Fibroblast of mammary gland (primary cell): ENCODE results near the gene NINJ1.

Experiments
- DNase-seq: peaks from one replicate; pipeline ENCODE4 v3.0.0-alpha.2; 2010; ENCODE audit warnings: low read depth
- H3K4me3 ChIP-seq: 2 replicates; pipeline ENCODE4 v1.5.1; 2011; ENCODE audit warnings: low read depth, mild to moderate bottlenecking, low read length, moderate library complexity; ENCODE audit not compliant: control insufficient read depth
- TF ChIP-seq, protein P1 (sequence below): conservative IDR thresholded peaks from 2 replicates; pipeline ENCODE4 v1.5.1; 2011; ENCODE audit warnings: low read depth, low read length, inconsistent platforms; ENCODE audit not compliant: control insufficient read depth, insufficient read depth

The NINJ1 gene

DNA sequence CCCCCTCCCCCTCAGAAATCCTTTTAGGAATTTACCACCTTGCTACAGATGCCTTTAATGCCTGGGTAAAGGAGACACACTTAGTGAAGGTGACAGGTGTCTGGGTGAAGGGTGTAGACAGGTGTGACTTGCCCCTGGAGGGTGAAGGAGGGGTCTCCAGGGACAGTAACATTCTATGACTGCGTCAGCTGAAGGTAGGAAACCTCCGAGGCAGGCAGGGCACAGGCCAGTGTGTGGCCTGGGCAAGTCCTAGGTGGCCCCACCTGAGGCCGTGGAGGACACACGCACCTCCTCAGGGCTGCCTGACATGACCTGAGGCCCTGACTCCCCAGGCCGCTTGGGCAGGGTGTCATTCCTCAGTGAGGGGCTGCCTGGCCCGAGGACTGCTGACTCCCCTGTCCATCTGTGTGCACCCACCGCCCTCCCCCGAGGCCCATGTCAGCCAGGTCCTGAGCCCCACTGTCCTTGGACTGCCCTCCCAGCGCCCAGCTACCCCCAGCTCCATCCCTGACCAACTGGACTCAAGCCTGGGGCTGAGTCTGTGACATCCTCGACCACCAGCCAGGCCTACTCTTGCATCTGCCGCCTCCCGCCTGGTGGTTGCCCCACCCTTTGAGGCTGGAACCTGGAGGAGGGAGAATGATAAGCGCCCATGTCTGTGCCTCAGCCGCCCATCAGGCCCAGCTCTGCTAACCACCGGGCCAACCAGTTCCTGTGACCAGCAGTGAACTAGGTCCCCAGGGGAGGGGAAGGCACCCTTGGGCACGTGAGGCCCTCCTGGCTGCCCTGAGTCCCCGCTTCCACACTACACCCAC lies 19.7 kb downstream of the NINJ1 start:
- no peak for DNase-seq
- TF ChIP-seq, protein P1, sequence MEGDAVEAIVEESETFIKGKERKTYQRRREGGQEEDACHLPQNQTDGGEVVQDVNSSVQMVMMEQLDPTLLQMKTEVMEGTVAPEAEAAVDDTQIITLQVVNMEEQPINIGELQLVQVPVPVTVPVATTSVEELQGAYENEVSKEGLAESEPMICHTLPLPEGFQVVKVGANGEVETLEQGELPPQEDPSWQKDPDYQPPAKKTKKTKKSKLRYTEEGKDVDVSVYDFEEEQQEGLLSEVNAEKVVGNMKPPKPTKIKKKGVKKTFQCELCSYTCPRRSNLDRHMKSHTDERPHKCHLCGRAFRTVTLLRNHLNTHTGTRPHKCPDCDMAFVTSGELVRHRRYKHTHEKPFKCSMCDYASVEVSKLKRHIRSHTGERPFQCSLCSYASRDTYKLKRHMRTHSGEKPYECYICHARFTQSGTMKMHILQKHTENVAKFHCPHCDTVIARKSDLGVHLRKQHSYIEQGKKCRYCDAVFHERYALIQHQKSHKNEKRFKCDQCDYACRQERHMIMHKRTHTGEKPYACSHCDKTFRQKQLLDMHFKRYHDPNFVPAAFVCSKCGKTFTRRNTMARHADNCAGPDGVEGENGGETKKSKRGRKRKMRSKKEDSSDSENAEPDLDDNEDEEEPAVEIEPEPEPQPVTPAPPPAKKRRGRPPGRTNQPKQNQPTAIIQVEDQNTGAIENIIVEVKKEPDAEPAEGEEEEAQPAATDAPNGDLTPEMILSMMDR, result no peak
- no peak overlapping the region for H3K4me3 ChIP-seq

DNA sequence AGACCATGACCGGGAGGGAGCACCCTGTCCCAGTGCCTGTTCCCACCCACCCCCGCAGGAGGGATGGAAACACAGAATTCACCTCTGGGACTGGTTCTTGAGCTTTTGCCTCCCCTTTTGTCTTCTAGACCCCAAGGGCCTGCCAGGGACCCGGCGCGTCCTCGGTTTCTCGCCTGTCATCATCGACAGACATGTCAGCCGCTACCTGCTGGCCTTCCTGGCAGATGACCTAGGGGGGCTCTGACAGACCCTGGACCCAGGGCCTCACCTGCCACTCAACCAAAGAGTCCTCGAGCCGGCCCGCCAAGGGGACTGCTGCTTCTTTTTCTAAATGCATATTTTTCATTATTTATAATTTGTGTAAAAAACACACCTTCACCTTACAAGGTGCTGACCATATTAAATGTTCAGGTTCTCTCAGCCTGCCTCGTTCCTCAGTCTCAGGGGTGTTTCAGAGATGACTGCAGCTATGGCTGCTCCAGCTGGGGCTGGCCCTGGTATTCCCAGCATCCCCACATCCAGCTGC lies 21.1 kb downstream of the NINJ1 start:
- H3K4me3 ChIP-seq, result no peak overlapping the region
- TF ChIP-seq, protein P1, result no peak

DNA sequence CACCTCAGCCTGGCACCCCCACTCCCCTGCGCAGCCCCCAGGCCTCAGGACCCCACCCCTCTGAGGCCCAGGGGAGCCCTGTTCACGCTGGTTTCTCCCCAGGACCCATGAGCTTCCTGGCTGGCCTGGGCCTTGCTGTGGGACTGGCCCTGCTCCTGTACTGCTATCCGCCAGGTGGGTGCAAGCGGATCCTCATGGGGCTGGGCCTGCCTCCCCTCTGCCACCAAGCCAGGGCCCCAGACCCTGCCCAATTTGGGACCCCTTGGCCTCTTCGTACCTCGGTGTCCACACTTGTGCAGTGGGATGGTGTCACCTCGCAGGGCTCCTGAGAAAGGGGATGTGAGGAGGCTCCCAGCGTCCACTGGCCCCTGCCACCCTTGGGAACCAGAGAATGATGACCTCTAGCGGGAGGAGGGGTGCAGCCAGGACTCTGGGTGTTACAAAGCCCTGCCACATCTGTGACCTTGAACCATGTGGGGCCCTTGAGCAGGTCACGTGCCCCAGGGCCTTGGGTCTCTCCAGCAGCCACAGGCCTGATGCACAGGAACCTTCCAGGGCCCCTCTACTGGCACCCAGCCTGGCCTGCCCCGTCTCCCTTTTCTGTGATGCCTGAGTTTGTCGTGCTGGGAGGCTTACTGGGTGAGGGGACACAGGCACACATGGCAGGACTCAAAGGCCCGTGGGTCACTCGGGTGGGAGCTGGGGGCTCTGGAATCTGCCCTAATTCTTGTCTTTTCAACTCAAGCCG lies 21.8 kb downstream of the NINJ1 start:
- TF ChIP-seq, protein P1, result no peak
- no peak for DNase-seq
- no peak overlapping the region for H3K4me3 ChIP-seq

More for the DNA sequence above, 21.1 kb downstream of the NINJ1 start:
- no peak for DNase-seq

DNA sequence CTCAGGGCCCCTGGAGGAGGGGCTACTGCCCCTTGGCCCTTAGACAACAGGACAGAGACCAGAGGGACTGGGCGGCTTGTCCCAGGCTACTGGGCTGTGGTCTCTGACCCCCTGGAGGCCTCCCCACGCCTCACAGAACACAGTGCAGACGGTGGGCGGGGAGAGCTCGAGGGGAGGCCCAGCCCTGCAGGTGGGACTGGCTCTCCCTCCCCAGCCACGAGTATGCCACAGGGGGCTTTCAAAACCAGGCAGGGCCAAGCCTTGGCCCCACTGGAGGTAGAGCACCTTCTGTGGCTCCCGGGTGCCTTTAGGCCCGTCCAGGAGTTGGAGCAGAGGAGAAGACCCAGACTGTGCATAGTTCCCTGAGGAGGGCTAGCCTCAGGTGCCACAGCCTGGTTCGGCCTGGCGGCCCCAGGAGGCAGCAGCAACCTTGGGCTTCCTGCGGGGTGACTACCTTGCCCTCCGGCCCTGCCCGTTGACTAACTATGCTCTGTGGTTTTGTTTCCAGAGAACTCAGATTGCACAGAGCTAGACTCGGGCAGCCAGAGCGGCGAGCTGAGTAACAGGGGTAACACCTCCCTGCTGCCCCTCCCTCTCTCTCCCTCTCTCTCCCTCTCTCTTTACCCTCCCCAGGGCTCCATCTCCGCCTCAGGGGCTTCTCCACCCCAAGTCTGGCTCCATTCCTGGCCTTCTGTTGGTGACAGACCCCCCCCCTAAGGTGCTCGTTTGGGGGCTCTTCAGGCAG lies 22.5 kb downstream of the NINJ1 start:
- H3K4me3 ChIP-seq, result no peak overlapping the region
- TF ChIP-seq, protein P1, result no peak
- no peak for DNase-seq

DNA sequence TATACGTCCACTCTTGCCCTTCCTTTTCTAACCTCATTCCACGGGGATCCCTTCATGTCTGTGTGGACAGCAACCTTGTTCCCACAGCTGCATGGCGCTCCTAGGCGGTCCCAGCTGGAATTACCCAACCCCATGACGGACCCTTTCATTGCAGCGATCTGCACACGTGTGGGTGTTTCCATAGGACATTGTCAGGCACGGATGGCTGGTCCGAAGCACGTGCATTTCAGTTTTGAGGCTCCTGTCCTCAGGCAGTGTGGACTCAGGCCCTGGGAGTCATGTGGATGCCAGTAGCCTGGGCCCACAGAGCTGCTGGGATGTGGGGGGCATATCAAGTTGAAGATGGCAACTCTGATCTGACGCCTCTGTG lies 23.1 kb downstream of the NINJ1 start:
- H3K4me3 ChIP-seq, result no peak overlapping the region
- TF ChIP-seq, protein P1, result no peak

DNA sequence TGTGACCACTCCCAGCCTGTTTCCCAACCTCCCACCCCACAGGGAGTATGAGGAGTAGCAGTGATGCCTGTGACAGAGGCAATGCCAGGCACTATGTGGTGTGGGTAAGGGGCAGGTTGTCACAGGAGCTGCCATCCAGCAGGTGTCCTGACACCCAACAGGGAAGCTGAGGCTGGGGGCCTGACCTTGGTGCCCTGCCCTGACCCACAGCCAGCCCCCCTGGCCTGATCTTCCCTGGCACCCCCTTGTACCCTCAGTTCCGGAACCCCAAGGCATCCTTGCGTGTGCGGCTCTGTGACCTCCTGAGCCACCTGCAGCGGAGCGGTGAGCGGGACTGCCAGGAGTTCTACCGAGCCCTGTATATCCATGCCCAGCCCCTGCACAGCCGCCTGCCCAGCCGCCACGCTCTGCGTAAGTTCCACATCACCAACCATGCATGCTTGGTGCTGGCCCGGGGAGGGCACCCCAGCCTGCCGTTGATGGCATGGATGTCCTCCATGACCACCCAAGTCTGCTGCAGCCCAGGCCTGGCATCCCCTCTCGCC lies 23.7 kb downstream of the NINJ1 start:
- TF ChIP-seq, protein P1, result no peak
- no peak for DNase-seq
- no peak overlapping the region for H3K4me3 ChIP-seq

More for the DNA sequence above, 23.1 kb downstream of the NINJ1 start:
- no peak for DNase-seq
